ENCODE results near the gene ZCCHC7.
"Not testable (repeated sequence)": the region's sequence is repeated elsewhere in the genome, so short reads cannot be mapped to it uniquely, and the experiment has no call there.

ZCCHC7 gene

DNA sequence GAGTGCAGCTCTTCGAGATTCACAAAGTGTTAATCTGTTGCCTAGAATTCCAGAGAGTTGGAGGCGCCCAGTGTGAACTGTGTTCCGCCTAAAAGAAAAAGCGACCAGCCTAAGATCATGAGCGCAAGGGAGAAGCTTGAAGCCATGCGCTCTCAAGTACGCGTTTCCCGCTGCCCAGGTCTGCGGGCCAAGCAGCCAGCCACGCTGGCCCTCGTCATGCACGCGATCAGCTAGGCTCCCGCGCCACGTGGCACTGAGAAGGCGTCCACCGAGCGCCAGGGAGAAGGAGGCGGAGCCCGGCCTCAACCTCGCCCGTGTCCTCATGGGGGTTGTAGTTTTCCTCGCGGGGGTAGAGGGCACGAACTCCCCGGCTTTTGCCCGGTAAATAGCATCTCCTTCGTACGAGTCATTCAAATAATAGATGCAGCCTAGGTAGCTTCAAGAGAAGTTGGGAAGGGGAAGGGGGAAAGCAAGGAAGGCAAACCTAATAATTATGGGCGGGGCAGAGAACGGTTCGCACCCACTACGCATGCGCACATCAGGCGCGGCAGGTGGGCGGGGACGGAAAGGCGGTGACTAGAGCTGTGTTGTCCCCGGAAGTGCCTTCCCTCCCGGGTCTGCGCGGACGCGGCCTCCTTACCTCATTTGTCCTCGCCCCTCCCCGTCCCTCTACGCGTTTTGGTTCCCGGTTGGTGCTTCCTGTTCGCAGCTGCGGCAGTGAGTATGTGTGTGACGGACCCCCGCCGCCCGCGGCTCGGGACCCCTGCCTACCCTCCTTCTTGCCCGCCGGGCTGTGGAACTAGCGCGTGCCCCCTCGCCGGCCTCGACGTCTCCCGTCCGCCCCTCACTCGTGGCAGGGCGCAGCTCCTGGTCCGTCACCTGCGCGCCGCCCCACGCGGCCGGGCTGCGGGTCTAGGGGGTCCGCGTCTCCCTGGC, at the start of gene ZCCHC7:
Gene ZCCHC7, plus strand, starts transcription at position 668 of the 936 bp plus-strand sequence.
- Histone ChIP-seq H3K27ac (peak within 1 kb of the TSS; percentile 70), H3K4me1 (ENCODE audit: low read depth, poor library complexity, severe bottlenecking) (peaks cover 21% of the 10 kb centered on the region), H3K4me2 (peak within 1 kb of the TSS; percentile 95), H3K27me3 (ENCODE audit: insufficient read depth, low read depth) (no peaks in the 10 kb centered on the region), H3K36me3 (ENCODE audit: insufficient read depth) (no peaks in the 10 kb centered on the region), H3K9ac (peak within 1 kb of the TSS; percentile 94), H3K4me3 (IDR thresholded peaks at IDR 0.05; ENCODE audit: insufficient read depth, low read depth, low read length) (no peak within 1 kb of the TSS), H4K20me1 (ENCODE audit: insufficient read depth) (peaks cover 6% of the 10 kb centered on the region; the same call in 1 of the 2 replicates), H2AFZ (ENCODE audit: low read depth) (peak within 1 kb of the TSS; percentile 87), H3K79me2 (ENCODE audit: insufficient read depth, low read depth) (peaks cover 36% of the 10 kb centered on the region)
- TF ChIP-seq, protein P1, sequence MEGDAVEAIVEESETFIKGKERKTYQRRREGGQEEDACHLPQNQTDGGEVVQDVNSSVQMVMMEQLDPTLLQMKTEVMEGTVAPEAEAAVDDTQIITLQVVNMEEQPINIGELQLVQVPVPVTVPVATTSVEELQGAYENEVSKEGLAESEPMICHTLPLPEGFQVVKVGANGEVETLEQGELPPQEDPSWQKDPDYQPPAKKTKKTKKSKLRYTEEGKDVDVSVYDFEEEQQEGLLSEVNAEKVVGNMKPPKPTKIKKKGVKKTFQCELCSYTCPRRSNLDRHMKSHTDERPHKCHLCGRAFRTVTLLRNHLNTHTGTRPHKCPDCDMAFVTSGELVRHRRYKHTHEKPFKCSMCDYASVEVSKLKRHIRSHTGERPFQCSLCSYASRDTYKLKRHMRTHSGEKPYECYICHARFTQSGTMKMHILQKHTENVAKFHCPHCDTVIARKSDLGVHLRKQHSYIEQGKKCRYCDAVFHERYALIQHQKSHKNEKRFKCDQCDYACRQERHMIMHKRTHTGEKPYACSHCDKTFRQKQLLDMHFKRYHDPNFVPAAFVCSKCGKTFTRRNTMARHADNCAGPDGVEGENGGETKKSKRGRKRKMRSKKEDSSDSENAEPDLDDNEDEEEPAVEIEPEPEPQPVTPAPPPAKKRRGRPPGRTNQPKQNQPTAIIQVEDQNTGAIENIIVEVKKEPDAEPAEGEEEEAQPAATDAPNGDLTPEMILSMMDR (conservative IDR thresholded peaks at IDR 0.05; ENCODE audit: low read depth, low read length), result no peak

DNA sequence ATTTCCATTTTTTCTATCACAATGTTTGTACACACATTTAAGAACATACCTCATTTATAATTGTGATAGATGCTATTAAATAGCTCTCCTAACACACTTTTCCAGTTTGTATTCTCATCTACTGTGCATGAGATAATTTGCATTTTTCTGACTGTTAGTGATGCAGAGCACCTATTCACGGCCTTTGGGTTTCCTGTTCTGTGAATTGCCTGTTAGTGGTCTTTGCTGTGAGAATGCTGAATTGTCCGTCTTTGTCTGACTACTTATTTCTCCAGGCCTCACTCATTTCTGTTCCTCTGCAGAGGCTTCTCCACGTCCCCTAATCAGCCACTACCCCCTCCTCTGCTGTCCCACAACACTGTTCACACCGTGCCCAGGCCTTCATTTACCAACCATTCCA, 45.6 kb upstream of the ZCCHC7 start:
- H3K36me3 ChIP-seq (ENCODE audit: insufficient read depth); H4K20me1 ChIP-seq (ENCODE audit: insufficient read depth); H3K4me3 ChIP-seq (IDR thresholded peaks at IDR 0.05; ENCODE audit: insufficient read depth, low read depth, low read length); H3K4me1 ChIP-seq (ENCODE audit: low read depth, poor library complexity, severe bottlenecking); H3K79me2 ChIP-seq (ENCODE audit: insufficient read depth, low read depth); H3K9ac ChIP-seq; H2AFZ ChIP-seq (ENCODE audit: low read depth); H3K4me2 ChIP-seq; H3K27me3 ChIP-seq (ENCODE audit: insufficient read depth, low read depth); H3K27ac ChIP-seq: not testable (repeated sequence)

DNA sequence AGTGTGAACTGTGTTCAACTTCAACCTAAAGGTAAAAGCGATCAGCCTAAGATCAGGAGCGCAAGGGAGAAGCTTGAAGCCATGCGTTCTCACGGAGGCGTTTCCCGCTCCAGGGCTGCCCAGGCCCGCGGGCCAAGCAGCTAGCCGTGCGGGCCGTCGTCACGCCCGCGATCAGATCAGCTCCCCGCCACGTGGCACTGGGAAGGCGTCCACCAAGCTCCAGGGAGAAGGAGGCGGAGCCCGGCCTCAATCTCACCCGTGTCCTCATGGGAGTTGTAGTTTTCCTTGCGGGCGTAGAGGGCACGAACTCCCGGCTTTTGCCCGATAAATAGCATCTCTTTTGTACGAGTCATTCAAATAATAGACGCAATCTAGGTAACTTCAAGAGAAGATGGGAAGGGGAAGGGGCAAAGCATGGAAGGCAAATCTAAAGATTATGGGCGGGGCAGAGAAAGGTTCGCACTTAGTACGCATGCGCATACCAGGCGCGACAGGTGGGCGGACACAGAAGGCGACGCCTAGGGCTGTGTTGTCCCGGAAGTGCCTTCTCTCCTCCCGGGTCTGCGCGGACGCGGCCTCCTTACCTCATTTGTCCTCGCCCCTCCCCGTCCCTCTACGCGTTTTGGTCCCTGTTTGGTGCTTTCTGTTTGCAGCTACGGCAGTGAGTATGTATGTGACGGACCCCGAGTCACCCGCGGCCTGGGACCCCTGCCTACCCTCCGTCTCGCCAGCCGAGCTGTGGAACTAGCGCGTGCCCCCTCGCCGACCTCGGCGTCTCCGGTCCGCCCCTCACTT, 40.8 kb upstream of the ZCCHC7 start:
- H3K27me3 ChIP-seq (ENCODE audit: insufficient read depth, low read depth), result no peaks in the 10 kb centered on the region
- no peaks in the 10 kb centered on the region for H3K36me3 ChIP-seq (ENCODE audit: insufficient read depth)
- H3K4me2 ChIP-seq, result peak overlapping the region; percentile 71
- peaks cover 28% of the 10 kb centered on the region; the same call in 1 of the 2 replicates for H3K79me2 ChIP-seq (ENCODE audit: insufficient read depth, low read depth)
- H3K9ac ChIP-seq, result peak overlapping the region; percentile 89
- peak overlapping the region; percentile 61 for H3K27ac ChIP-seq
- no peak overlapping the region for H3K4me3 ChIP-seq (IDR thresholded peaks at IDR 0.05; ENCODE audit: insufficient read depth, low read depth, low read length)
- peaks cover 18% of the 10 kb centered on the region for H3K4me1 ChIP-seq (ENCODE audit: low read depth, poor library complexity, severe bottlenecking)
- TF ChIP-seq, protein P1 (conservative IDR thresholded peaks at IDR 0.05; ENCODE audit: low read depth, low read length), result no peak
- no peaks in the 10 kb centered on the region for H4K20me1 ChIP-seq (ENCODE audit: insufficient read depth)
- H2AFZ ChIP-seq (ENCODE audit: low read depth), result peak overlapping the region; percentile 97

DNA sequence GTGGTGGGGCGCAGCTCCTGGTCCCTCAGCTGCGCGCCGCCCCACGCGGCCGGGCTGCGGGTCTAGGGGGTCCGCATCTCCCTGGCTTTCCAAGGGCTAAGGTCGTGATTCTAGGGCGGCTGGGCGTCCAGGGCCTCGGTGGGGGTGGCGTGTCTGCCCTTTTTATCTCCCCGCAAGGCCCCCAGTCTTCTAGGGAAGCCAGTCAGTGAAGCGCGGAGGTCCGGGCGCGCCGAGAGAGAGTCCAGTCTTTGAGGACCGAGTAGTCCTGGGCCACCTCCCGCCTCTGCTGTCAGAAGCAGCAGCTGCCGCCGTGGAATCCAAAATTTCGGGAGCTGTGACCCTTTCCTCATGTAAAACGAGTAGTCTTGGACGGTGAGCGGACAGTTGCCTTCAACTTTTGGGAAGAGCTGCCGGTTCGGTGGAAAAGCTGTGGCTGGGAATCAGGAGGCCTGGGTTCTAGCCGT, 40.2 kb upstream of the ZCCHC7 start:
- peaks cover 28% of the 10 kb centered on the region; the same call in 1 of the 2 replicates for H3K79me2 ChIP-seq (ENCODE audit: insufficient read depth, low read depth)

DNA sequence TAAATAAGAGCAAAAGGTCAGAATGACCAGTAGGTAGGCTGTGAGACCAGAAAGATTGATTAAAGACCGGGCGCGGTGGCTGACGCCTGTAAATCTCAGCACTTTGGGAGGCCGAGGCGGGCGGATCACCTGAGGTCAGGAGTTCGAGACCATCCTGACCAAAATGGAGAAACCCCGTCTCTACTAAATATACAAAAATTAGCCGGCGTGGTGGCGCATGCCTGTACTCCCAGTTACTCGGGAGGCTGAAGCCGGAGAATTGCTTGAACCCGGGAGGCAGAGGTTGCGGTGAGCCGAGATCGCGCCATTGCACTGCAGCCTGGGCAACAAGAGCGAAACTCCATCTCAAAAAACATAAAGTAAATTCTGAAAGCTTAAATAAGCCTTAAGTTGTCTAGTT, 38.9 kb upstream of the ZCCHC7 start:
- H3K4me3 ChIP-seq (IDR thresholded peaks at IDR 0.05; ENCODE audit: insufficient read depth, low read depth, low read length); H3K27ac ChIP-seq; H4K20me1 ChIP-seq (ENCODE audit: insufficient read depth); H3K27me3 ChIP-seq (ENCODE audit: insufficient read depth, low read depth); H2AFZ ChIP-seq (ENCODE audit: low read depth); H3K4me2 ChIP-seq; H3K36me3 ChIP-seq (ENCODE audit: insufficient read depth); H3K9ac ChIP-seq: not testable (repeated sequence)
- H3K4me1 ChIP-seq (ENCODE audit: low read depth, poor library complexity, severe bottlenecking), result peaks cover 18% of the 10 kb centered on the region
- H3K79me2 ChIP-seq (ENCODE audit: insufficient read depth, low read depth), result peaks cover 28% of the 10 kb centered on the region; the same call in 1 of the 2 replicates

More for the DNA sequence above, 40.2 kb upstream of the ZCCHC7 start:
- H3K36me3 ChIP-seq (ENCODE audit: insufficient read depth); H3K27me3 ChIP-seq (ENCODE audit: insufficient read depth, low read depth); H3K4me3 ChIP-seq (IDR thresholded peaks at IDR 0.05; ENCODE audit: insufficient read depth, low read depth, low read length); H4K20me1 ChIP-seq (ENCODE audit: insufficient read depth): not testable (repeated sequence)
- peak overlapping the region; percentile 97 for H2AFZ ChIP-seq (ENCODE audit: low read depth)
- peaks cover 18% of the 10 kb centered on the region for H3K4me1 ChIP-seq (ENCODE audit: low read depth, poor library complexity, severe bottlenecking)
- H3K9ac ChIP-seq, result peak overlapping the region; percentile 89
- peak overlapping the region; percentile 71 for H3K4me2 ChIP-seq
- peak overlapping the region; percentile 61 for H3K27ac ChIP-seq
